ENCODE results near the gene B9D2.

Gene B9D2

GRCh38 chr19:41322451-41322850 lies 41.5 kb downstream of the B9D2 start:
- in situ Hi-C loops (cut with HindIII; ENCODE audit: low sequenced_read_pairs): no loop called here
- no peak for DNase-seq (ENCODE audit: low read depth)
- H3K4me3 ChIP-seq (ENCODE audit: low read depth, low read length): no peak overlapping the region
- no peak for TF ChIP-seq CTCF (IDR thresholded peaks at IDR 0.05; ENCODE audit: low read depth, low read length, missing control alignments)

DNA sequence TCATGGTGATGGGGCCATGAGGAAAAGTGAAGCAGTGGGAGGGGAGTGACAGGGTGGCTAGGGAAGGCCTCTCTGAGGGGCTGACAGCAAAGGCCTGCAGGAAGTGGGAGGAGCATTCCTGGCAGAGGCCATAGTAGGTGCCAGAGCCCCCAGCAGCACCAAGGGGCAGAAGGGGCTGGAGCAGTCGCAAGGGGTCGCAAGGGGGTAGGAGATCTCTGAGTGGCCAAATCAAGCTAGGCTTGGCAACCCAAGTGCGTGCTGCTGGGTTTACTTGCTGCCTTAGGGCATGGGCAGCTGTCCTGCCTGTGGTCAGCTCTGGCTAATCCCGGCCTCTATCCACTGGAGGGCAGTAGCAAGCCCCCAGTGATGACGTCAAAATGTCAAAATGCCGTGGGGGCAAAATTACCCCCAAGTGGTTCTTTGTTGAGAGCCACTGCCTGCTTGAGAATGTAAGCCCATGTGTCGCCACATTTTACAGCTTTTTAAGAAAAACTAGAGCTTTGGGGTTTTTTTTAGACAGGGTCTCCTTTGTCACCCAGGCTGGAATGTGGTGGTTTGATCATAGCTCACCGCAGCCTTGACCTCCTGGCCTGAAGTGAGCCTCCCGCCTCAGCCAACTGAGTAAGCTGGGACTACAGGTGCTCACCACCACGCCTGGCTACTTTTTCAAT lies 42.2 kb downstream of the B9D2 start:
- TF ChIP-seq CTCF (IDR thresholded peaks at IDR 0.05; ENCODE audit: low read depth, low read length, missing control alignments): peak; percentile 85
- peak; percentile 66 for DNase-seq (ENCODE audit: low read depth)
- in situ Hi-C loops (cut with HindIII; ENCODE audit: low sequenced_read_pairs): no loop called here
- H3K4me3 ChIP-seq (ENCODE audit: low read depth, low read length): no peak overlapping the region

DNA sequence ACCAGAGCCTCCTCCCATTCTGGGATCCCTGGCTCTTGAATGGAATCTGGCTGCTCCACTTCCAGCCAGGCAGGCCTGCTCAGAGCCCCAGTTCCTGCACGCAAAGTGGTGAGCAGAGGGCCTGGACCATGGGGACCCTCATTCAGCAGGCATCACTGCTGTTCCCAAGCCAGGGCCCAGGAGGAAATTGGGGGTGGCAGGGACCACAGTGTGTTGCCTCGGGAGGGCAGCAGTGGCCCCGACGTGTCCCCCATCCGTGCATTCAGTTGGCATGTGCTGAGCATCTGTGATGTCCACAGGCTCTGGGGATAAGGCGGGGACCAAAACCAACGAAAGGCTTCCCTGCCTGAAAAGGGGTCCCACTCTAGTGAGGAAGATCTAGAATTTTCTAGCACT lies 42.7 kb downstream of the B9D2 start:
- DNase-seq (ENCODE audit: low read depth): no peak
- H3K4me3 ChIP-seq (ENCODE audit: low read depth, low read length): no peak overlapping the region
- in situ Hi-C loops (cut with HindIII; ENCODE audit: low sequenced_read_pairs): no loop called here
- TF ChIP-seq CTCF (IDR thresholded peaks at IDR 0.05; ENCODE audit: low read depth, low read length, missing control alignments): no peak

DNA sequence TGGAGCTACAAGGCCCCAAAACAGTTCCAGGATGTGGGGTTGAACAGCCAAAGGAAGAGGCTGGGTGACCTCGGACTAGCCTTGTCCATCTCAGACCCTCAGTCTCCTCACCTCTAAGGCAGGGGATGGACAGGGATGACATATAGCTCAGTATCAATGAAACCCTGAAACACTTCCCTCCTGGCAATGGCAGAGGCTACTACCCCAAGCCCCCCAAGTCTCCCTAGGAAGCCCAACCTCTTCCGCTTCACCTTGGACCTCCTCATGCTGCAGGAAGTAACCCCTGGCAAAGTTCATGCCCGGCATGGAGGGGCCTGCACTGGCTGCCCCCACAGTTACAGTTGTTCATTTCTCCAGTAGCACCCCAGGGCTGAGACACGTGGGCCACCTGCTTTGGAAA lies 43.4 kb downstream of the B9D2 start:
- DNase-seq (ENCODE audit: low read depth): no peak
- TF ChIP-seq CTCF (IDR thresholded peaks at IDR 0.05; ENCODE audit: low read depth, low read length, missing control alignments): no peak
- in situ Hi-C loops (cut with HindIII; ENCODE audit: low sequenced_read_pairs): no loop called here
- no peak overlapping the region for H3K4me3 ChIP-seq (ENCODE audit: low read depth, low read length)

DNA sequence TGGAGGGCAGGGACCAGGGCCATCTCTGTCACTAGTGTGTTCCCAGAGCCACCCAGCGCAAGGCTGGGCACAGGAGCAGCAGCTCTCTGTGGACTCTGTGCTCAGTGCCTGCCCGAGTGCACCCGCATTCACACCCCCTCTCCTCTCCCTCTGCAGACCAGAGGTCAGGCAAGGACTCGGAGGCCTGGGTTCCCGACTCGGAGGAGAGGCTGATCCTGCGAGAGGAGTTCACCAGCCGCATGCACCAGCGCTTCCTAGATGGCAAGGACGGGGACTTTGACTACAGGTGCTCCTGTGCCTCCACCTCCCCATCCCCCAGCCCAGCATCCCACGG lies 43.8 kb downstream of the B9D2 start:
- in situ Hi-C loops (cut with HindIII; ENCODE audit: low sequenced_read_pairs): no loop called here
- no peak for TF ChIP-seq CTCF (IDR thresholded peaks at IDR 0.05; ENCODE audit: low read depth, low read length, missing control alignments)

GRCh38 chr19:41319500-41320184 lies 44.3 kb downstream of the B9D2 start:
- H3K4me3 ChIP-seq (ENCODE audit: low read depth, low read length): no peak overlapping the region
- in situ Hi-C loops (cut with HindIII; ENCODE audit: low sequenced_read_pairs): no loop called here
- no peak for DNase-seq (ENCODE audit: low read depth)
- TF ChIP-seq CTCF (IDR thresholded peaks at IDR 0.05; ENCODE audit: low read depth, low read length, missing control alignments): no peak

More for the DNA sequence above, 43.8 kb downstream of the B9D2 start:
- H3K4me3 ChIP-seq (ENCODE audit: low read depth, low read length): no peak overlapping the region
- DNase-seq (ENCODE audit: low read depth): no peak
